Measurements from ENCODE around the gene CPA3. TPM values are rescaled to one million over a fixed set of nuclear protein-coding genes. Genes with fewer than 3 reads are reported as not detected.

CPA3 gene
- total RNA-seq, 1 donor from 2014 or later = not detected

- no peak overlapping the region for H3K4me3 ChIP-seq (ENCODE audit: low read depth, low read length)
- DNase-seq (ENCODE audit: low read depth) = no peak
- TF ChIP-seq, protein P1, sequence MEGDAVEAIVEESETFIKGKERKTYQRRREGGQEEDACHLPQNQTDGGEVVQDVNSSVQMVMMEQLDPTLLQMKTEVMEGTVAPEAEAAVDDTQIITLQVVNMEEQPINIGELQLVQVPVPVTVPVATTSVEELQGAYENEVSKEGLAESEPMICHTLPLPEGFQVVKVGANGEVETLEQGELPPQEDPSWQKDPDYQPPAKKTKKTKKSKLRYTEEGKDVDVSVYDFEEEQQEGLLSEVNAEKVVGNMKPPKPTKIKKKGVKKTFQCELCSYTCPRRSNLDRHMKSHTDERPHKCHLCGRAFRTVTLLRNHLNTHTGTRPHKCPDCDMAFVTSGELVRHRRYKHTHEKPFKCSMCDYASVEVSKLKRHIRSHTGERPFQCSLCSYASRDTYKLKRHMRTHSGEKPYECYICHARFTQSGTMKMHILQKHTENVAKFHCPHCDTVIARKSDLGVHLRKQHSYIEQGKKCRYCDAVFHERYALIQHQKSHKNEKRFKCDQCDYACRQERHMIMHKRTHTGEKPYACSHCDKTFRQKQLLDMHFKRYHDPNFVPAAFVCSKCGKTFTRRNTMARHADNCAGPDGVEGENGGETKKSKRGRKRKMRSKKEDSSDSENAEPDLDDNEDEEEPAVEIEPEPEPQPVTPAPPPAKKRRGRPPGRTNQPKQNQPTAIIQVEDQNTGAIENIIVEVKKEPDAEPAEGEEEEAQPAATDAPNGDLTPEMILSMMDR (IDR thresholded peaks at IDR 0.05; ENCODE audit: insufficient read depth, low read length, poor library complexity, severe bottlenecking) = no peak
- no peaks in the 10 kb centered on the region for H3K36me3 ChIP-seq (ENCODE audit: control insufficient read depth, insufficient read depth, low read length)
- H3K27me3 ChIP-seq (ENCODE audit: control insufficient read depth, insufficient read depth, low read length) = no peaks in the 10 kb centered on the region
These were observed 58.5 kb downstream of the CPA3 start for GRCh38 chr3:148923592-148923991.

DNA sequence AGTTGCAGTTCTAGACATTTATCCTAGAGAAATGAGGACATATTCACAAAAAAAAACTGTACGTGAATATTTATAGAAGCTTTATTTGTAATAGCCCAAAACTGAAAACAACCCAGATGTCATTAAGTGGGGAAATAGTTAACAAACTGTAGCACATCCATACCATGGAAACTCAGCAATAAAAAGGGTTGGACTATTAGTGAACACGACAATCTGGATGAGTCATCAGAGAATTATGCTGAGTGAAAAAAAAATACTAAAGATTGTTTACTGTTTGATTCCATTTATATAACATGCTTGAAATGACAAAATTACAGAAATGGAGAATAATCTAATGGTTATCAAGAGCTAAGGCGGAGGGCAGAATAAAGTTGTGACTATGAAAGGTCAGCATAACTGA lies 59.5 kb downstream of the CPA3 start:
- no peaks in the 10 kb centered on the region for H3K27me3 ChIP-seq (ENCODE audit: control insufficient read depth, insufficient read depth, low read length)
- no peak for DNase-seq (ENCODE audit: low read depth)
- H3K36me3 ChIP-seq (ENCODE audit: control insufficient read depth, insufficient read depth, low read length) = no peaks in the 10 kb centered on the region
- H3K4me3 ChIP-seq (ENCODE audit: low read depth, low read length) = no peak overlapping the region
- TF ChIP-seq, protein P1 (IDR thresholded peaks at IDR 0.05; ENCODE audit: insufficient read depth, low read length, poor library complexity, severe bottlenecking) = no peak

GRCh38 chr3:148925845-148926244 lies 60.7 kb downstream of the CPA3 start:
- no peak for DNase-seq (ENCODE audit: low read depth)
- no peak overlapping the region for H3K4me3 ChIP-seq (ENCODE audit: low read depth, low read length)
- H3K27me3 ChIP-seq (ENCODE audit: control insufficient read depth, insufficient read depth, low read length) = no peaks in the 10 kb centered on the region
- TF ChIP-seq, protein P1 (IDR thresholded peaks at IDR 0.05; ENCODE audit: insufficient read depth, low read length, poor library complexity, severe bottlenecking) = no peak
- no peaks in the 10 kb centered on the region for H3K36me3 ChIP-seq (ENCODE audit: control insufficient read depth, insufficient read depth, low read length)

GRCh38 chr3:148930752-148931151 lies 65.7 kb downstream of the CPA3 start:
- TF ChIP-seq, protein P1 (IDR thresholded peaks at IDR 0.05; ENCODE audit: insufficient read depth, low read length, poor library complexity, severe bottlenecking) = no peak
- no peaks in the 10 kb centered on the region for H3K36me3 ChIP-seq (ENCODE audit: control insufficient read depth, insufficient read depth, low read length)
- DNase-seq (ENCODE audit: low read depth) = no peak
- H3K4me3 ChIP-seq (ENCODE audit: low read depth, low read length) = no peak overlapping the region
- no peaks in the 10 kb centered on the region for H3K27me3 ChIP-seq (ENCODE audit: control insufficient read depth, insufficient read depth, low read length)

DNA sequence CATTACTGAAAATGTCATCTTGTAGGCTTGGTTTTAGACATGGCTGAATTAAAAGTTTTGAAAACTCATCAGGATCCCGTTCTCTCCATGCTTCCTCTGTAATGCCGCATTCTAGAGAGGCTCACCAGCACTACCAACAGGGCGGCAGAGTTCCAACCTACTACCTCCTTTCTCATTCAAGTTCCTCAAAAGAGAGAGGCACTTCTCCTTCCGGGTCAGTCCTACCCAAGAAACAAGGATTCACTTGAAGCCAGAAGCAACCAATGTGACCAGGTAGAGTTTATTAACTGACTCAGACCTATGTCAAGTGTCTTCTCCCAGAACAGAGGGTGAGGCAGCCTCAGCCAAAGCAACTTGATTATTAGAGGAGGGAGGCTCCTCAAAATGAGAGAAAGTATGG lies 66.5 kb downstream of the CPA3 start:
- DNase-seq (ENCODE audit: low read depth) = no peak
- TF ChIP-seq, protein P1 (IDR thresholded peaks at IDR 0.05; ENCODE audit: insufficient read depth, low read length, poor library complexity, severe bottlenecking) = no peak
- Histone ChIP-seq H3K36me3 (ENCODE audit: control insufficient read depth, insufficient read depth, low read length) (no peaks in the 10 kb centered on the region), H3K27me3 (ENCODE audit: control insufficient read depth, insufficient read depth, low read length) (no peaks in the 10 kb centered on the region), H3K4me3 (ENCODE audit: low read depth, low read length) (no peak overlapping the region)

GRCh38 chr3:148932972-148933371 lies 67.9 kb downstream of the CPA3 start:
- no peak overlapping the region for H3K4me3 ChIP-seq (ENCODE audit: low read depth, low read length)
- H3K36me3 ChIP-seq (ENCODE audit: control insufficient read depth, insufficient read depth, low read length) = no peaks in the 10 kb centered on the region
- DNase-seq (ENCODE audit: low read depth) = no peak
- TF ChIP-seq, protein P1 (IDR thresholded peaks at IDR 0.05; ENCODE audit: insufficient read depth, low read length, poor library complexity, severe bottlenecking) = no peak
- no peaks in the 10 kb centered on the region for H3K27me3 ChIP-seq (ENCODE audit: control insufficient read depth, insufficient read depth, low read length)

Measured in kidney epithelial cell (primary cell).